HL-60 (cell line): ENCODE results near the gene GADD45GIP1.

Source experiments
- CTCF ChIP-seq: IDR thresholded peaks from one replicate; pipeline ENCODE4 v1.5.1; 2011; ENCODE audit warnings: low read length, control low read depth, inconsistent platforms; ENCODE audit not compliant: insufficient read depth
- GABPA ChIP-seq: IDR thresholded peaks from 2 replicates; pipeline ENCODE4 v1.6.1; 2012; ENCODE audit warnings: low read depth
- POLR2AphosphoS5 ChIP-seq: IDR thresholded peaks from 2 replicates; pipeline ENCODE4 v1.6.1; 2012; ENCODE audit warnings: low read depth

DNA sequence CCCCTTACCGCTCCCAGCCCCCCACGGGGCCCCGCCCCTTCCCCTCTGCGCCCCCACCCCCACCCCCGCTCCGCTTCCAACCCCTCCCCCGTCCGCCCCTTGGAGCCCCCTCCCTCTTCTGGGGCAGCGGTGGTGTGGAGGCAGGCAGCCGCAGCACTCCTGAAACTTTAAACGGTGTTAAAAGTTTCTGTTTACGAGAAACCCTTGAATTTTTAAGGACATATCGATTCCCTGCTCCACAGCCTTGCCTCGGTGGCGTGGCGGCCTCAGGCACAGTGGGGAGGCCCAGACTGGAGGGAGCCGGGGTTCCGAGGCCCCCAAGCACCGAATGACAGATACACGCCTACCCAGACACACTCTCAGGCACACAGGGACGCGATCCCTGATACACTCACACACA, 33.4 kb upstream of the GADD45GIP1 start:
- no peak for TF ChIP-seq CTCF
- TF ChIP-seq POLR2AphosphoS5, result no peak
- TF ChIP-seq GABPA, result no peak
